D721Med (cell line): ENCODE results near the gene HORMAD2.

ENCODE experiments used
- DNase-seq: peaks from one replicate; pipeline ENCODE4 v3.0.0; 2011; ENCODE audit warnings: low spot score; ENCODE audit not compliant: insufficient read length
- FAIRE-seq: peaks from 2 replicates; lab custom pipeline; 2011; peaks lifted over from hg19 to GRCh38; lab: Jason Lieb, UNC
- TF ChIP-seq, protein P1 (sequence below): IDR thresholded peaks from 2 replicates; pipeline ENCODE4 v1.5.1; 2012; ENCODE audit warnings: mild to moderate bottlenecking, control low read depth; ENCODE audit not compliant: insufficient read depth; ENCODE audit errors: missing control alignments

HORMAD2 gene

DNA sequence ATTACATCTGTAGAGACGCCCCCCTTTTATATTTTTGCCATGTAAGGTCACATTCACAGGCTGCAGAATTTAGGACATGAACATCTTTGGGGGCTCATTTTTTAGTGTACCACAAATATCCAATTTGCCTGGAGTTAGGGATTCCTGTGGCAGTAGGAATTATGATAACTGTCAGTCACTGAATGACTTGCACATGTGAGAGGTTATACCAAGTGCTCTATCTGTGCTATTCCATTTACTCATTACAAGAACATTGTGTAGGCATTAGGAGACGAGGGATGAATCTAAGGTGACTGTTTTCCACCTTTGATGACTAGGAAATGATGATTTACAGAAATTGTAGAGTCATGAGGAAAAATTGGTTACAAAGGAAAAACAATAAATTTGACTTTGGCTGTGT is 87.0 kb downstream of the HORMAD2 start:
- FAIRE-seq (no peak), DNase-seq (no peak)
- TF ChIP-seq, protein P1, sequence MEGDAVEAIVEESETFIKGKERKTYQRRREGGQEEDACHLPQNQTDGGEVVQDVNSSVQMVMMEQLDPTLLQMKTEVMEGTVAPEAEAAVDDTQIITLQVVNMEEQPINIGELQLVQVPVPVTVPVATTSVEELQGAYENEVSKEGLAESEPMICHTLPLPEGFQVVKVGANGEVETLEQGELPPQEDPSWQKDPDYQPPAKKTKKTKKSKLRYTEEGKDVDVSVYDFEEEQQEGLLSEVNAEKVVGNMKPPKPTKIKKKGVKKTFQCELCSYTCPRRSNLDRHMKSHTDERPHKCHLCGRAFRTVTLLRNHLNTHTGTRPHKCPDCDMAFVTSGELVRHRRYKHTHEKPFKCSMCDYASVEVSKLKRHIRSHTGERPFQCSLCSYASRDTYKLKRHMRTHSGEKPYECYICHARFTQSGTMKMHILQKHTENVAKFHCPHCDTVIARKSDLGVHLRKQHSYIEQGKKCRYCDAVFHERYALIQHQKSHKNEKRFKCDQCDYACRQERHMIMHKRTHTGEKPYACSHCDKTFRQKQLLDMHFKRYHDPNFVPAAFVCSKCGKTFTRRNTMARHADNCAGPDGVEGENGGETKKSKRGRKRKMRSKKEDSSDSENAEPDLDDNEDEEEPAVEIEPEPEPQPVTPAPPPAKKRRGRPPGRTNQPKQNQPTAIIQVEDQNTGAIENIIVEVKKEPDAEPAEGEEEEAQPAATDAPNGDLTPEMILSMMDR: no peak

DNA sequence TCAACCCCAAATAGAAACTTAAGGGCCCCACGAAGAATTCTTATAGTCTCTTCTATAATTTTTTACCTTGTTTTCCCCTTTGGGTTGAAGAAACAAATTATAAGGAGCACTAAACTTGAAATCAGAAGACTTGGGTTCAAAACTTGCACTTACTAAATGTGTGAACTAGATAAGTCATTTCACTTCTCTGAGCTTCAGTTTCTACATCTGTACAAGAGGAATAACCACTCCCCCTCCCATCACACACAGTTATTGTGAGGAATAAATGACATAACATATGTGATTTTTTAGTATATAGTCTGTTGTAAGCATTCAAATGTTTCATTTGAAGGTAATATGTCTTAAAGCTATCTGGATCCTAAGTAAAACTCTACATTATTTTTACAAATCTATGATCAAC is 87.5 kb downstream of the HORMAD2 start:
- TF ChIP-seq, protein P1: no peak
- no peak for DNase-seq
- FAIRE-seq: no peak

- TF ChIP-seq, protein P1: no peak
- FAIRE-seq: no peak
- DNase-seq: no peak
Measured at GRCh38 chr22:30169002-30169401, 88.7 kb downstream of the HORMAD2 start.

- FAIRE-seq: no peak
- TF ChIP-seq, protein P1: no peak
- no peak for DNase-seq
Measured at GRCh38 chr22:30170129-30170528, 89.9 kb downstream of the HORMAD2 start.

DNA sequence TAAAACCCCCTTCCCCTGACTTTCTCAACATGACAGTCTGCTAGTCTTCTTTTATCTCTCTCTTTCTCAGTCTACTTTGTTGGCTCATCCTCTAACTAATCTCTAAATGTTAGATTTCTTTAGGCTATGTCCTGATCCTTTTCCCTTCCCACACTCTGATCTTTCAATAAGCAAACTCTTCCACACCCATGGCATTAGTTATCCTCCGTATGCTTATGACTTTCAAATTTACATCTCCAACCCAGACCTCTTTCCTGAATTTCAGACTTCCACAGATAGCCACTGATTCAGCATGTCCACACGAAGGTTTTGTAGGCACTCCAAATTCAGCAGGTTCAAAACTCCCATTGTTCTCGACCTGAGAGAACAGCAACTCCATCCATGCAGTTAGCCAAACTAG is 90.7 kb downstream of the HORMAD2 start:
- DNase-seq (no peak), FAIRE-seq (no peak)
- TF ChIP-seq, protein P1: no peak

DNA sequence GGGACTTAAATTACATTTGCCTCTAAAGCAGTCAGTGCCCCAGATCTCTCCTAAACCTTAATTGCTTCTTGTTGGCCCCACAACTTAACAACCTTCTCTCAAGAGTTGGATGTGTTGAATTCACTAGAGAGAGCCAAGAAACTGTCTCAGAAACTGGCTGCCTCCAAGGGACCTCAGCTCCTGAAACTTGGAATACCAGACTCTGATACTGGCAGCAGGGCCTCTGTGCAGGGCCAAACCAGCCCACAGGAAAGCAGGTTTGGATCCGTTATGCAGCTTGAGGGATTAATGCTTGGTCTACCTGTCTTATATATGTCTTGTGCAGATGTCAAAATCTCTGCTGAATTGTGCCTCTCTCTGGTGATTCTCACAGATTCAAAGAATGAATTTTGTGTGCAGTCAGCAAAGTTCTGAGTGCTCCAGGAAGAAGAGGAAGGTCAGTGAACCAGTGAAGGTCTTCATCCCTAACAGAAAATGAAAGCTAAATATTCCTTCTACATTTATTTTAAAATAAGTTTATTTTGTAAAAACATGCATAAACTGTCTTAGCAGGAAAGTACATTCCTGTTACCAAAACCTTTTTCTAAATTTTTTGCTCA is 95.5 kb downstream of the HORMAD2 start:
- FAIRE-seq: no peak
- no peak for DNase-seq
- TF ChIP-seq, protein P1: no peak

- TF ChIP-seq, protein P1: no peak
- FAIRE-seq (no peak), DNase-seq (no peak)
Measured at GRCh38 chr22:30176431-30176830, 96.2 kb downstream of the HORMAD2 start.
